NB4 (cell line): ENCODE data around the gene HARS1.

Experiments
- CTCF ChIP-seq: IDR thresholded peaks from one replicate; pipeline ENCODE4 v1.5.1; 2012; ENCODE audit warnings: low read depth, low read length
- MAX ChIP-seq: IDR thresholded peaks from 2 replicates; pipeline ENCODE4 v1.6.1; 2011; ENCODE audit warnings: low read depth, low read length
- MYC ChIP-seq: IDR thresholded peaks from 2 replicates; pipeline ENCODE4 v1.6.1; 2011; ENCODE audit warnings: low read depth, low read length
- POLR2A ChIP-seq: IDR thresholded peaks from 2 replicates; pipeline ENCODE4 v1.6.1; 2011; ENCODE audit warnings: mild to moderate bottlenecking; ENCODE audit not compliant: insufficient read length; ENCODE audit errors: extremely low read depth

- peak; percentile 53 for TF ChIP-seq CTCF
- peak; percentile 83 for TF ChIP-seq POLR2A
- peak; percentile 85 for TF ChIP-seq MAX
- TF ChIP-seq MYC, result peak; percentile 89
Measured at GRCh38 chr5:140639148-140639981, 51.8 kb downstream of the HARS1 start, which contains the start of gene TMCO6.
